Measurements from ENCODE around the gene CCDC188.

The CCDC188 gene

GRCh38 chr22:20146777-20147176 lies 4.1 kb downstream of the CCDC188 start:
- TF ChIP-seq POLR2A (IDR thresholded peaks at IDR 0.05; ENCODE audit: extremely low read depth, insufficient read length), result no peak
- TF ChIP-seq MAX (IDR thresholded peaks at IDR 0.05; ENCODE audit: low read depth, low read length), result no peak
- no peak for TF ChIP-seq CTCF (IDR thresholded peaks at IDR 0.05; ENCODE audit: low read depth, low read length)
- TF ChIP-seq MYC (IDR thresholded peaks at IDR 0.05; ENCODE audit: low read depth, low read length), result no peak
- no peak for DNase-seq (ENCODE audit: low read depth)
- H3K4me3 ChIP-seq (ENCODE audit: low read depth, low read length), result no peak overlapping the region

- H3K4me3 ChIP-seq (ENCODE audit: low read depth, low read length), result no peak overlapping the region
- no peak for TF ChIP-seq POLR2A (IDR thresholded peaks at IDR 0.05; ENCODE audit: extremely low read depth, insufficient read length)
- TF ChIP-seq MYC (IDR thresholded peaks at IDR 0.05; ENCODE audit: low read depth, low read length), result no peak
- no peak for TF ChIP-seq CTCF (IDR thresholded peaks at IDR 0.05; ENCODE audit: low read depth, low read length)
- no peak for TF ChIP-seq MAX (IDR thresholded peaks at IDR 0.05; ENCODE audit: low read depth, low read length)
- DNase-seq (ENCODE audit: low read depth), result no peak
These were observed 5.0 kb downstream of the CCDC188 start for GRCh38 chr22:20145832-20146223.

- no peak overlapping the region for H3K4me3 ChIP-seq (ENCODE audit: low read depth, low read length)
- TF ChIP-seq MYC (IDR thresholded peaks at IDR 0.05; ENCODE audit: low read depth, low read length), result no peak
- no peak for TF ChIP-seq MAX (IDR thresholded peaks at IDR 0.05; ENCODE audit: low read depth, low read length)
- DNase-seq (ENCODE audit: low read depth), result no peak
These were observed 5.5 kb downstream of the CCDC188 start for GRCh38 chr22:20145206-20145831.

GRCh38 chr22:20143883-20144665 lies 6.8 kb downstream of the CCDC188 start:
- no peak overlapping the region for H3K4me3 ChIP-seq (ENCODE audit: low read depth, low read length)
- no peak for DNase-seq (ENCODE audit: low read depth)
- no peak for TF ChIP-seq CTCF (IDR thresholded peaks at IDR 0.05; ENCODE audit: low read depth, low read length)
- TF ChIP-seq MAX (IDR thresholded peaks at IDR 0.05; ENCODE audit: low read depth, low read length), result no peak

- TF ChIP-seq POLR2A (IDR thresholded peaks at IDR 0.05; ENCODE audit: extremely low read depth, insufficient read length) (no peak), MYC (IDR thresholded peaks at IDR 0.05; ENCODE audit: low read depth, low read length) (no peak), CTCF (IDR thresholded peaks at IDR 0.05; ENCODE audit: low read depth, low read length) (no peak), MAX (IDR thresholded peaks at IDR 0.05; ENCODE audit: low read depth, low read length) (no peak)
- H3K4me3 ChIP-seq (ENCODE audit: low read depth, low read length), result no peak overlapping the region
- DNase-seq (ENCODE audit: low read depth), result no peak
These were observed 7.9 kb downstream of the CCDC188 start for GRCh38 chr22:20142711-20143621.
